ENCODE data around the gene AOPEP. TPM values are rescaled to one million over a fixed set of nuclear protein-coding genes. Genes with fewer than 3 reads are reported as not detected.

AOPEP gene
- total RNA-seq, 1 donor from 2014 or later = 24.8 TPM

GRCh38 chr9:95037789-95038521, 311.5 kb downstream of the AOPEP start:
- DNase-seq (ENCODE audit: low read depth, low spot score) = no peak
- H3K4me3 Mint-ChIP-seq = no peak overlapping the region
- peaks cover 29% of the 10 kb centered on the region for H3K4me1 Mint-ChIP-seq
- no peak overlapping the region for H3K27ac Mint-ChIP-seq (ENCODE audit: unreplicated experiment)
- H3K36me3 Mint-ChIP-seq (ENCODE audit: low read depth) = peaks cover 4% of the 10 kb centered on the region
- H3K9me3 Mint-ChIP-seq = no peaks in the 10 kb centered on the region
- H3K27me3 Mint-ChIP-seq (ENCODE audit: low read depth) = no peaks in the 10 kb centered on the region
- no peak for TF ChIP-seq CTCF (conservative IDR thresholded peaks at IDR 0.05)

- TF ChIP-seq CTCF (conservative IDR thresholded peaks at IDR 0.05) = no peak
- no peak for DNase-seq (ENCODE audit: low read depth, low spot score)
- Mint-ChIP-seq H3K4me3 (no peak overlapping the region), H3K27me3 (ENCODE audit: low read depth) (no peaks in the 10 kb centered on the region), H3K4me1 (peaks cover 25% of the 10 kb centered on the region), H3K27ac (ENCODE audit: unreplicated experiment) (no peak overlapping the region), H3K36me3 (ENCODE audit: low read depth) (peaks cover 4% of the 10 kb centered on the region), H3K9me3 (no peaks in the 10 kb centered on the region)
Measured at GRCh38 chr9:95038666-95039065, 312.2 kb downstream of the AOPEP start.

GRCh38 chr9:95040106-95040505, 313.6 kb downstream of the AOPEP start:
- no peaks in the 10 kb centered on the region for H3K9me3 Mint-ChIP-seq
- no peak for DNase-seq (ENCODE audit: low read depth, low spot score)
- peaks cover 32% of the 10 kb centered on the region for H3K4me1 Mint-ChIP-seq
- no peak overlapping the region for H3K27ac Mint-ChIP-seq (ENCODE audit: unreplicated experiment)
- H3K4me3 Mint-ChIP-seq = no peak overlapping the region
- peaks cover 9% of the 10 kb centered on the region for H3K27me3 Mint-ChIP-seq (ENCODE audit: low read depth)
- peaks cover 2% of the 10 kb centered on the region for H3K36me3 Mint-ChIP-seq (ENCODE audit: low read depth)
- TF ChIP-seq CTCF (conservative IDR thresholded peaks at IDR 0.05) = no peak

- H3K9me3 Mint-ChIP-seq = no peaks in the 10 kb centered on the region
- H3K4me3 Mint-ChIP-seq = no peak overlapping the region
- no peak overlapping the region for H3K27ac Mint-ChIP-seq (ENCODE audit: unreplicated experiment)
- H3K36me3 Mint-ChIP-seq (ENCODE audit: low read depth) = peaks cover 2% of the 10 kb centered on the region
- peaks cover 38% of the 10 kb centered on the region for H3K4me1 Mint-ChIP-seq
- no peak for DNase-seq (ENCODE audit: low read depth, low spot score)
- peaks cover 43% of the 10 kb centered on the region for H3K27me3 Mint-ChIP-seq (ENCODE audit: low read depth)
- no peak for TF ChIP-seq CTCF (conservative IDR thresholded peaks at IDR 0.05)
Measured at GRCh38 chr9:95043826-95044225, 317.3 kb downstream of the AOPEP start.

- H3K36me3 Mint-ChIP-seq (ENCODE audit: low read depth) = no peaks in the 10 kb centered on the region
- DNase-seq (ENCODE audit: low read depth, low spot score) = peak; percentile 62
- TF ChIP-seq CTCF (conservative IDR thresholded peaks at IDR 0.05) = peak; percentile 78
- no peaks in the 10 kb centered on the region for H3K9me3 Mint-ChIP-seq
- no peak overlapping the region for H3K4me3 Mint-ChIP-seq
- peaks cover 46% of the 10 kb centered on the region for H3K4me1 Mint-ChIP-seq
- peaks cover 54% of the 10 kb centered on the region for H3K27me3 Mint-ChIP-seq (ENCODE audit: low read depth)
- H3K27ac Mint-ChIP-seq (ENCODE audit: unreplicated experiment) = no peak overlapping the region
Measured at GRCh38 chr9:95044731-95045508, 318.4 kb downstream of the AOPEP start.
